Astrocyte of the spinal cord (primary cell): Measurements from ENCODE around the gene PLEKHA6.

ENCODE experiments used
- DNase-seq: peaks from one replicate; pipeline ENCODE4 v3.0.0; 2011; ENCODE audit warnings: low read depth, low spot score
- H3K4me3 ChIP-seq: 2 replicates; pipeline ENCODE4 v1.5.1; 2011; ENCODE audit warnings: low read depth, mild to moderate bottlenecking, low read length, moderate library complexity
- CTCF ChIP-seq: IDR thresholded peaks from 2 replicates; pipeline ENCODE4 v1.5.1; 2012; ENCODE audit warnings: low read depth, mild to moderate bottlenecking, low read length, inconsistent platforms
- in situ Hi-C: cut with HindIII; loops from 2 replicates; pipeline ENCODE4 v1.10.0; 2017; ENCODE audit warnings: low sequenced_read_pairs

Gene PLEKHA6

DNA sequence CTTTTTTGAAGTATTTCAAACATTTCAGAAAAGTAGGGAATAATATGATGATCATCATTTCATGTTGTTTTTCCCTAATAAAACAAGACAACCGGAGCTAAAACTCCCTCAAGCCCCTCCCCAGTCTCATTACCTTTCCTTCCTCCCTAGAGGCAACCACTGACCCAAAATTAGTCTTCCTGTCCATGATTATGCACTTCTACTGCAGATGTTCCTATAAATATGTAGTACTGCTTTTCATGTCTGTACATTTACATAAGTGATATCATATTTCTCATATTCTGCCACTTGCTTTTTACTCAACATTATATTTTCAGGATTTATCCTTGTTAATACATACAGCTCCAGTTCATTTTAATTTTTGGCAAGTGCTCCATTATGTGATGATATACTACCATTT is 87.2 kb downstream of the PLEKHA6 start:
- no peak overlapping the region for H3K4me3 ChIP-seq
- no peak for TF ChIP-seq CTCF
- no peak for DNase-seq
- in situ Hi-C loops: no loop called here

DNA sequence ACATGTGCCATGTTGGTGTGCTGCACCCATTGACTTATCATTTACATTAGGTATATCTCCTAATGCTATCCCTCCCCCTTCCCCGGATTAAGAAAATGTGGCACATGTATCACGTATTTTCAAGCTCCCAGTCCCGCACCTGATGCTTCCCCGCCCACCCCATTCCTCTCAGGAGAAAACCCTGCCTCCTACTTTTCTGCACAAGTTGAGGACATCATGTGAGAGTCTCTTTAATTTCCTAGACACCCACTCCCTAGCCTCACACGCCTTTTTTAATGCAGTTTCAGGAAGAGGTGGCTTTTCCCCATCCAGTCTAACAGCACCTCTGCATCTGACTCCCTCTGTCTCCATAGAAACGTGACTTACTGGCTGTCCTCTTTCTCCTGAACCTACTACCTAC is 87.8 kb downstream of the PLEKHA6 start:
- no peak overlapping the region for H3K4me3 ChIP-seq
- no peak for DNase-seq
- TF ChIP-seq CTCF: no peak
- in situ Hi-C loops: no loop called here

DNA sequence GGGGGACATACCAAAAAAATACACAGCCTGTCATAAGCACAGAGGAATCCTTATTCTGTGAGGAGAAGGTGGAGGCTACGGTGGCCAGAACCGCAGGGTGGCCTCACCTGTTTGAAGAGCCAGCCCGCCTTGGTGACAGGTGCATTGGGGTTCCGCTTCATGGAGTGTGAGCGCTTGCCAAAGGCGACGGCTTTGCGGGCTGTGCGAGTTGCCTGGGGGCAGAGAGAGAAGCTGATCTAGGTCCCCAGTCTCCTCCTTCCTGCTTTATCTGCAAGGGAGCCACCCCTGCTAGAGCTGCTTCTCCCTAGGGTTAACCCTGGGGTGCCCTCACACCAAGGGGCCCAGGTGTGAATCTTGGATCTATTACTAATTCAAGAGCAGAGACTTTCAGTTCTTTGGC is 91.6 kb downstream of the PLEKHA6 start:
- no peak for DNase-seq
- in situ Hi-C loops: no loop called here
- no peak overlapping the region for H3K4me3 ChIP-seq
- no peak for TF ChIP-seq CTCF

DNA sequence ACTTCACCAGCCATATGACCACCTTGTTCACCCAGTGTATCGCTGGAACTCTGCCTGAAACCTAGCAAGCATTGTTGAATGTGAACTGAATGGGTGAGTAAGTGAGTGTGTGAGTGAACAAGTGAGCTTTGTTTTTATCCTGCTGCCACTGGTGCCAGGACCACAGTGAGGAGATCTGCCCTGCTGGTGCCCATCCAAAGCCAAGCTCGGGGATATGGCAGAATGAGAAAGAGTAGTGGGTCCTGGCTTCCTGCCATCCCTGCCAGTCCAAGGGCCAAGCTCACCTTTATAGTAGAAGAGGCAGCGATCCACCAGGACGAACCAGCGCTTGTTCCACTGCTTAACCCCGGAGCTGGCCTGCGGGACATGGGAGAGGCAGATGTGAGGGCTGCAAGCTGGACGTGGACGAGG is 92.5 kb downstream of the PLEKHA6 start:
- in situ Hi-C loops: no loop called here
- no peak for DNase-seq
- TF ChIP-seq CTCF: no peak
- H3K4me3 ChIP-seq: no peak overlapping the region

DNA sequence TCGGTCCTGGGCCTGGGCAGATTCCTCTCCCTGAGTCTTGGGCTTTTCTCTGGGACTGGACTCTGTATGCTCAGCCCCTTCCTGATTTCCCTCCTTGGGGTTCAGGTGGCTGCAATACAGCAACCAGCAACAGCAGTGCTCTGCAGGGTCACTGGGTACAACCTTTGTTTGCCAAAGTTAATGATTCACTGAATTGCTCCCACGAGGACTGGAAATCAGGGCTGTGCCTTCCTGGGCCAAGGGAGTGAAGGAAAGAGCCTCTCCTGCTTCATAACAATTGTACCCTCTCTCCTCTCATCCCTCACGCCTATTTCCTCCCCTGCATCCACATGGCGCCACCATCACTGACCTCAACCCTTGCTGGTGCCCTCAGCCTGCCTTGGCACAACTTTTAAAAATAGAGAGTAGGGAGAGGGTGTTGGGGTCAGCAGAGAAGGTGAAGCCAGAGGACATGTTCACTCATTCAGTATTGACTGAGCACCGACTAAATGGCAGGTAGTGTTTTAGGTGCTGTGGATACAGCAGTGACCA is 93.2 kb downstream of the PLEKHA6 start:
- DNase-seq: no peak
- in situ Hi-C loops: no loop called here
- no peak for TF ChIP-seq CTCF
- no peak overlapping the region for H3K4me3 ChIP-seq

DNA sequence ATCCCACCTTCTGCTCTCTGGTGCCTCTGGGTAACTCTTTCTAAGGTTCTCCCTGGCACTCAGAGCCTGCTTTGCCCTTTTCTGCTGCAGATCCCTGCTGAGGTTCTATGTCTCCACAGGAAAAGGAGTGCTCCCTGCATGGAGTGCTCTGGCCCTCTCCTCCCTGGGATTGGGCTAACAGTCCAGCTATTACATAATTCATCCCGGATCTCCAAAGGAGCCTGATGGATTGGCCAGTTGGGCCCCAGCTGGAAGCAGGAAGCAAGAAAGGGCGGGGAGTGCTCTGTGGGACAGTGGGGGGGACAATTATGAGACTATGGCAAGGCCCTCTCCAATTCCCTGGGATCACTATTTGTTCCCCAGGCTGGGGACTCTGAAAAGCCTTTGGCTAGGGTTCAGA is 94.1 kb downstream of the PLEKHA6 start:
- TF ChIP-seq CTCF: no peak
- in situ Hi-C loops: no loop called here
- DNase-seq: no peak
- H3K4me3 ChIP-seq: no peak overlapping the region

GRCh38 chr1:204264805-204265204 is 94.9 kb downstream of the PLEKHA6 start:
- TF ChIP-seq CTCF: no peak
- in situ Hi-C loops: no loop called here
- H3K4me3 ChIP-seq: no peak overlapping the region
- DNase-seq: no peak
